ENCODE results near the gene SRGAP1. TPM values are rescaled to one million over a fixed set of nuclear protein-coding genes. Genes with fewer than 3 reads are reported as not detected.

SRGAP1 gene
- total and polyA plus RNA-seq, 8 donors: 2.5 to 13.3 (median 7.5) TPM

DNA sequence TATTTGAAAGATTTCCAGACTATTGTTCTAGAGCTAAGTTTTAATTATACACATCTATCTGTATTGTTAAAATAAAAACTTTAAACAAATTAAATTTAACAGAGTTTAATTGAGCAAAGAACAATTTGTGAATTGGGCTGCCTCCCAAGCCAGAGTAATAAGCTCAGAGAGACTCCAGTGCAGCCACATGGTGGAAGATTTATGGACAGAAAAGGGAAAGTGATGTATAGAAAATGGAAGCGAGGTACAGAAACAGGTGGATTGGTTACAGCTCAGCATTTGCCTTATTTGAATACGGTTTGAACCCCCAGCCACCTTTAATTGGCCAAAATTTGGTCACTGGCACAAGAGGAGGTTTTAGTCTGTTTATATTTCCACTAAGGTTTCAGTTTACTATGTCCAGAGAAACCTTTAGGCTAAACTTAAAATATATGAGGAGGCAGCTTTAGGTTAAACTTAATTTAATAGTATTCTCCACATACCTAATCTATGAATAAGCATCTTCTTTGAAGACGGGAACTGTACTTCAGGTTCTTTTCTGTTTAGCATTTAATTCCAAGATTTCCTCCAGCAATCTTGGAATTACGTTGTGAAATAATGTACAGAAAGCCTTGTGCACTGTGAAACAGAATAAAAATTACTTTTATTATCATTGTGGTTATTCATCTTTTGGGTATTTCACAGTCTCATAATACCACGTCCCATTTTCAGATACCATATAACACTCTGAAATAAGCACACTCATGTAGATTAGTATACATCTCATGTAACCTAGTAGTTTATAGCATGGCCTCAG lies 19.4 kb downstream of the SRGAP1 start:
- intact Hi-C loops (cut with DNase I): no loop called here
- no peak for FAIRE-seq

DNA sequence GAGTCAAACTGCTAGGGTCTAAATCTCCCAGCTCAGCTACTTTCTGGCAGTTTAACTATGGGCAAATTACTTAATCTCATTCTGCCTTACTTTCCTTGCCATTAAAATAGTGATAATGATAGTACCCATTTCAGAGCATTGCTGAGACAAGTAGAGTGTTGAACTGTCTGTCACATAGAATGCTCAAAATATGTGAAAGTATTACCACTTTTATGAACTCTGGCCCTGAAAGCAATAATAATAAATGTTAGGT lies 19.9 kb downstream of the SRGAP1 start:
- Histone ChIP-seq H3K36me3 (no peaks in the 10 kb centered on the region), H3K9me3 (no peaks in the 10 kb centered on the region), H3K4me1 (peaks cover 6 to 26% (median 17%) of the 10 kb centered on the region in 3 donors), H3K27ac (no peak overlapping the region), H3K27me3 (no peaks in the 10 kb centered on the region), H3K4me3 (no peak overlapping the region)
- intact Hi-C loops (cut with DNase I): no loop called here
- no peak for ATAC-seq
- TF ChIP-seq, protein P1, sequence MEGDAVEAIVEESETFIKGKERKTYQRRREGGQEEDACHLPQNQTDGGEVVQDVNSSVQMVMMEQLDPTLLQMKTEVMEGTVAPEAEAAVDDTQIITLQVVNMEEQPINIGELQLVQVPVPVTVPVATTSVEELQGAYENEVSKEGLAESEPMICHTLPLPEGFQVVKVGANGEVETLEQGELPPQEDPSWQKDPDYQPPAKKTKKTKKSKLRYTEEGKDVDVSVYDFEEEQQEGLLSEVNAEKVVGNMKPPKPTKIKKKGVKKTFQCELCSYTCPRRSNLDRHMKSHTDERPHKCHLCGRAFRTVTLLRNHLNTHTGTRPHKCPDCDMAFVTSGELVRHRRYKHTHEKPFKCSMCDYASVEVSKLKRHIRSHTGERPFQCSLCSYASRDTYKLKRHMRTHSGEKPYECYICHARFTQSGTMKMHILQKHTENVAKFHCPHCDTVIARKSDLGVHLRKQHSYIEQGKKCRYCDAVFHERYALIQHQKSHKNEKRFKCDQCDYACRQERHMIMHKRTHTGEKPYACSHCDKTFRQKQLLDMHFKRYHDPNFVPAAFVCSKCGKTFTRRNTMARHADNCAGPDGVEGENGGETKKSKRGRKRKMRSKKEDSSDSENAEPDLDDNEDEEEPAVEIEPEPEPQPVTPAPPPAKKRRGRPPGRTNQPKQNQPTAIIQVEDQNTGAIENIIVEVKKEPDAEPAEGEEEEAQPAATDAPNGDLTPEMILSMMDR (IDR thresholded peaks at IDR 0.05): no peak
- no peak for FAIRE-seq
- no peak for DNase-seq

More for the DNA sequence above, 19.4 kb downstream of the SRGAP1 start:
- Histone ChIP-seq H3K36me3 (no peaks in the 10 kb centered on the region), H3K27ac (peak overlapping the region in 2 of 4 donors; percentile 19 to 60), H3K27me3 (no peaks in the 10 kb centered on the region), H3K4me1 (peaks cover 6 to 26% (median 17%) of the 10 kb centered on the region in 3 donors), H3K4me3 (no peak overlapping the region), H3K9me3 (no peaks in the 10 kb centered on the region)
- ATAC-seq: no peak
- TF ChIP-seq, protein P1 (IDR thresholded peaks at IDR 0.05): no peak
- 90 to 92% methylated on average over 5 of the region's 5 CpGs for whole genome bisulfite sequencing, 2 donors
- no peak for DNase-seq

DNA sequence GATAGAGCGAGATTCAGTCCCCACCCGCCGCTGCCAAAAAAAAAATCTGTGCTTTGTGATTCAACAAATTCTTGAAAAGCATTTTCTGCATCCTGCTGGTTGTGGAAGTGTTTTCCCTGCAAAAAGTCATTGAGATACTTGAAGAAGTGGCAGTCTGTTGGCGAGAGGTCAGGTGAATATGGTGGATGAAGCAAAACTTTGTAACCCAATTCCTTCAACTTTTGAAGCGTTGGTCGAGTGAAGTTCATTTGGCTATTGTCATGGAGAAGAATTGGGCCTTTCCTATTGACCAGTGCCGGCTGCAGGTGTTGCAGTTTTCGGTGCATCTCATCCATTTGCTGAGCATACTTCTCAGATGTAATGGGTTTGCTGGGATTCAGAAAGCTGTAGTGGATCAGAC lies 20.9 kb downstream of the SRGAP1 start:
- H3K27me3 ChIP-seq: no peaks in the 10 kb centered on the region
- no peak overlapping the region for H3K4me3 ChIP-seq
- no peak overlapping the region for H3K27ac ChIP-seq
- WGBS, 2 donors: 95 to 96% methylated on average over 8 of the region's 8 CpGs
- no peak for DNase-seq
- ATAC-seq: no peak
- H3K36me3 ChIP-seq: no peaks in the 10 kb centered on the region
- peaks cover 6 to 26% (median 17%) of the 10 kb centered on the region in 3 donors for H3K4me1 ChIP-seq
- no peaks in the 10 kb centered on the region for H3K9me3 ChIP-seq
- FAIRE-seq: no peak
- intact Hi-C loops (cut with DNase I): no loop called here
- TF ChIP-seq, protein P1 (IDR thresholded peaks at IDR 0.05): no peak

DNA sequence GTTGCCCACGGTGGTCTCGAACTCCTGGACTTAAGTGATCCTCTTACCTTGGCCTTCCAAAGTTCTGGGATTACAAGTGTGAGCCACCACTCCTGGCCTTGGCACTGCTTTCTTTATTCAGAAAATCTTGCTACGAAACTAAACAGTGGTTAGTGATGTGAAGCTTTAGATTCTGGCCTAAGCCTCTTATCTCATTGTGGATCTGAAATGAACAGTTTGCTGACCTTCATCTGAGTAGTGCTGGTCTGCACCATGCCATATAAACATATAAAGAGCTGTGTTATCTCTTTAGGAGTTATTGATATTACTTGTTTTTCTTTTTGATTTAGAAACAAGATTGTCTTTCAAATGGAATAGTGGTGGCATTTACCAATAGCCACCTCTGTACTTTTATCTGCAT lies 22.6 kb downstream of the SRGAP1 start:
- FAIRE-seq: no peak
- intact Hi-C loops (cut with DNase I): no loop called here
- H3K36me3 ChIP-seq: no peaks in the 10 kb centered on the region

DNA sequence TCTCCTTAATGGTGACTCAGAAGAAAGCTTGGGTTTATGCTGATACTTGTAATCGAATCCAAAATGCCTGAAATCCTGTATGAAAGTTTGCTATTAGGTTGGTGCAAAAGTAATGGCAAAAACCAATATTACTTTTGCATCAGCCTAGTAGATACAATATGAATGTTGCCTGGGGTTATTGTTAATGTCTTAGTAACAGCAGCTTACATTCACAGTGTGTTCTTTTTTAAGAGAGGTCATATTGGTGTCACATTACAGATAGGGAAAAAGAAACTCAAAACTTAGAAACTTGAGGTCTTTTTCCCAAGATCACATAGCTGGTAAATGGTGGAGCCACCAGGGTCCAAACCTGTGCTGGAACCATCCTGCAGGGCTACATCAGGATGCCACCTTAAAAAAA lies 25.2 kb downstream of the SRGAP1 start:
- Histone ChIP-seq H3K36me3 (no peaks in the 10 kb centered on the region), H3K9me3 (no peaks in the 10 kb centered on the region), H3K4me3 (no peak overlapping the region), H3K4me1 (no peaks in the 10 kb centered on the region), H3K27me3 (no peaks in the 10 kb centered on the region), H3K27ac (no peak overlapping the region)
- TF ChIP-seq, protein P1 (IDR thresholded peaks at IDR 0.05): no peak
- 90 to 92% methylated on average over 1 of the region's 1 CpG for WGBS, 2 donors
- FAIRE-seq (no peak), DNase-seq (no peak), ATAC-seq (no peak)
- intact Hi-C loops (cut with DNase I): no loop called here

More for the DNA sequence above, 22.6 kb downstream of the SRGAP1 start:
- 88 to 92% methylated on average over 3 of the region's 3 CpGs for WGBS, 2 donors
- TF ChIP-seq, protein P1 (IDR thresholded peaks at IDR 0.05): no peak
- ATAC-seq (no peak), DNase-seq (no peak)
- H3K4me3 ChIP-seq: no peak overlapping the region
- H3K27ac ChIP-seq: no peak overlapping the region
- H3K4me1 ChIP-seq: peaks cover 6 to 21% (median 17%) of the 10 kb centered on the region in 3 donors
- no peaks in the 10 kb centered on the region for H3K27me3 ChIP-seq
- no peaks in the 10 kb centered on the region for H3K9me3 ChIP-seq
